Measurements from ENCODE around the gene GCC1. TPM values are rescaled to one million over a fixed set of nuclear protein-coding genes. Genes with fewer than 3 reads are reported as not detected.

GCC1 gene
- total RNA-seq, 1 experiment from 2014 or later: 19.1 TPM

- ATAC-seq (no peak), DNase-seq (ENCODE audit: low read depth, low spot score) (no peak)
- BruUV-seq (replicated peaks): no TSS peak
- intact Hi-C loops (cut with micrococcal nuclease; ENCODE audit: unreplicated experiment) (no loop called here), in situ Hi-C loops (cut with HindIII; ENCODE audit: low pct_unique_long_range_greater_than_20kb, low sequenced_read_pairs) (no loop called here)
- no peaks in the 10 kb centered on the region for H3K27me3 ChIP-seq (ENCODE audit: control insufficient read depth, insufficient read depth, low read length)
- CTCF ChIA-PET: no interaction called here
- TF ChIP-seq TCF7L2 (IDR thresholded peaks at IDR 0.05; ENCODE audit: low read depth, low read length) (no peak), CTCF (IDR thresholded peaks at IDR 0.05) (no peak), SIN3A (IDR thresholded peaks at IDR 0.05; ENCODE audit: borderline replicate concordance, insufficient read depth, low read depth, low read length) (no peak), REST (IDR thresholded peaks at IDR 0.05; ENCODE audit: insufficient read depth in 1 of 2, low read depth in 2 of 2, low read length in 1 of 2) (no peak), POLR2AphosphoS5 (IDR thresholded peaks at IDR 0.05; ENCODE audit: low read depth, low read length) (no peak)
- peaks cover 5% of the 10 kb centered on the region; the same call in 1 of the 2 replicates for H3K36me3 ChIP-seq (ENCODE audit: control insufficient read depth, insufficient read depth, low read length)
- no peaks in the 10 kb centered on the region for H3K9me3 ChIP-seq (ENCODE audit: control insufficient read depth, insufficient read depth, low read depth, low read length)
- peak overlapping the region; percentile 94 for H3K27ac ChIP-seq (ENCODE audit: low read length)
- H3K4me1 ChIP-seq (ENCODE audit: control insufficient read depth, insufficient read depth, low read length): peaks cover 25% of the 10 kb centered on the region
- peak overlapping the region; percentile 80 to 99 for H3K4me3 ChIP-seq (ENCODE audit: low read depth in 2 of 2, low read length in 2 of 2)
- POLR2A ChIA-PET: no interaction called here
Observed at GRCh38 chr7:127584648-127585043, 750 bp downstream of the GCC1 start.

- Histone ChIP-seq H3K4me1 (ENCODE audit: control insufficient read depth, insufficient read depth, low read length) (peaks cover 15% of the 10 kb centered on the region), H3K27ac (ENCODE audit: low read length) (no peak overlapping the region), H3K36me3 (ENCODE audit: control insufficient read depth, insufficient read depth, low read length) (peaks cover 5% of the 10 kb centered on the region; the same call in 1 of the 2 replicates), H3K4me3 (ENCODE audit: low read depth in 2 of 2, low read length in 2 of 2) (no peak overlapping the region), H3K9me3 (ENCODE audit: control insufficient read depth, insufficient read depth, low read depth, low read length) (no peaks in the 10 kb centered on the region), H3K27me3 (ENCODE audit: control insufficient read depth, insufficient read depth, low read length) (no peaks in the 10 kb centered on the region)
- TF ChIP-seq REST (IDR thresholded peaks at IDR 0.05; ENCODE audit: insufficient read depth in 1 of 2, low read depth in 2 of 2, low read length in 1 of 2): no peak
- ChIA-PET POLR2A (no interaction called here), CTCF (no interaction called here)
- in situ Hi-C loops (cut with HindIII; ENCODE audit: low pct_unique_long_range_greater_than_20kb, low sequenced_read_pairs): no loop called here
- intact Hi-C loops (cut with micrococcal nuclease; ENCODE audit: unreplicated experiment): no loop called here
- BruUV-seq (replicated peaks): no TSS peak
- DNase-seq (ENCODE audit: low read depth, low spot score) (no peak), ATAC-seq (no peak)
Observed at GRCh38 chr7:127582361-127582760, 3.0 kb downstream of the GCC1 start.

Measured in Panc1 (cell line).